Adrenal gland (tissue), 5 donors: ENCODE measurements around the gene MAGOH.

Experiments used
- POLR2A ChIP-seq, 2 donors: fragments of 450-650 bp; IDR thresholded peaks; one replicate each; pipeline ENCODE4 v1.6.1; 2017; ENCODE audit warnings: antibody characterized with exemption in 2 of 2, mild to moderate bottlenecking in 2 of 2, moderate library complexity in 1 of 2
- TF ChIP-seq, protein P1 (sequence below), 6 experiments: fragments of 450-650 bp in 4 of 6; fragments of 200-600 bp in 2 of 6; sonication (generic) in 1 of 6; IDR thresholded peaks; 1 replicate in 5 of 6; 2 replicates in 1 of 6; pipeline versions ENCODE4 v1.5.1 to v1.8.0; 2016 to 2021; ENCODE audit warnings: antibody characterized with exemption in 6 of 6, mild to moderate bottlenecking in 2 of 6, moderate library complexity in 1 of 6
- donor health status: DM: no; HTN: no; CAD: no.

DNA sequence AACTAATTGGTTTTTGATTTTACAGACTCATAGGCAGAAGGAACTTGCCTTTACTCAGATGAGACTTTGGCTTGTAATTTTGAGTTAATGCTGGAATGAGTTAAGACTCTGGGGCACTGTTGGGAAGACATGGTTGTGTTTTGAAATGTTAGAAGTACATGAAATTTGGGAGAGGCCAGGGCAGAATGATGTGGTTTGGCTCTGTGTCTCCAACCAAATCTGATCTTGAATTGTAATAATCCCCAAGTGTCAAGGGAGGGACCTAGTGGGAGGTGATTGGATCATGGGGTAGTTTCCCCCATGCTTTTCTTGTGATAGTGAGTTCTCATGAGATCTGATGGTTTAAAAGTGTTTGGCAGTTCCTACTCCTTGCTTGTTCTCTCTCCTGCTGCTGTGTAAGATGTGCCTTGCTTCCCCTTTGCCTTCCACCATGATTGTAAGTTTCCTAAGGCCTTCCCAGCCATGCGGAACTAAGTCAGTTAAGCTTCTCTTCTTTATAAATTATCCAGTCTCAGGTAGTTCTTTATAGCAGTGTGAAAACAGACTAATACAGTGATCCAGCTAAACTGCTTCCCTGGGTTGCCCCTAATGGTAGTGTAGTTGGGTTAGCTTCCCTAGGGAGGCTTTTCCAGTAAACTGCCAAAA is 31.5 kb downstream of the MAGOH start:
- TF ChIP-seq, protein P1, sequence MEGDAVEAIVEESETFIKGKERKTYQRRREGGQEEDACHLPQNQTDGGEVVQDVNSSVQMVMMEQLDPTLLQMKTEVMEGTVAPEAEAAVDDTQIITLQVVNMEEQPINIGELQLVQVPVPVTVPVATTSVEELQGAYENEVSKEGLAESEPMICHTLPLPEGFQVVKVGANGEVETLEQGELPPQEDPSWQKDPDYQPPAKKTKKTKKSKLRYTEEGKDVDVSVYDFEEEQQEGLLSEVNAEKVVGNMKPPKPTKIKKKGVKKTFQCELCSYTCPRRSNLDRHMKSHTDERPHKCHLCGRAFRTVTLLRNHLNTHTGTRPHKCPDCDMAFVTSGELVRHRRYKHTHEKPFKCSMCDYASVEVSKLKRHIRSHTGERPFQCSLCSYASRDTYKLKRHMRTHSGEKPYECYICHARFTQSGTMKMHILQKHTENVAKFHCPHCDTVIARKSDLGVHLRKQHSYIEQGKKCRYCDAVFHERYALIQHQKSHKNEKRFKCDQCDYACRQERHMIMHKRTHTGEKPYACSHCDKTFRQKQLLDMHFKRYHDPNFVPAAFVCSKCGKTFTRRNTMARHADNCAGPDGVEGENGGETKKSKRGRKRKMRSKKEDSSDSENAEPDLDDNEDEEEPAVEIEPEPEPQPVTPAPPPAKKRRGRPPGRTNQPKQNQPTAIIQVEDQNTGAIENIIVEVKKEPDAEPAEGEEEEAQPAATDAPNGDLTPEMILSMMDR (IDR thresholded peaks at IDR 0.05): no peak
- no peak for TF ChIP-seq POLR2A (IDR thresholded peaks at IDR 0.05)
